OCI-LY3 (cell line): ENCODE results near the gene FMN1.

ENCODE experiments used
- H2AFZ ChIP-seq: fragments of 200-600, 300-600 bp; shearing (Covaris generic); 2 replicates; pipeline ENCODE4 v1.6.0; 2014; ENCODE audit warnings: antibody characterized with exemption, low read depth, low read length
- H3K27ac ChIP-seq: fragments of 200-600, 300-600 bp; sonication (generic); 2 replicates; pipeline ENCODE4 v1.5.1; 2014; ENCODE audit warnings: mild to moderate bottlenecking, low read length, moderate library complexity, mixed read lengths
- H3K27me3 ChIP-seq: fragments of 200-600, 300-600 bp; sonication (generic); 2 replicates; pipeline ENCODE4 v1.6.1; 2014; ENCODE audit warnings: low read depth, low read length, mixed read lengths
- H3K36me3 ChIP-seq: fragments of 200-600, 300-600 bp; sonication (generic); replicated peaks from 2 replicates; pipeline ENCODE3; 2014; ENCODE audit warnings: low read depth, low read length, mixed read lengths
- H3K4me1 ChIP-seq: fragments of 300-600, 200-600 bp; sonication (generic); 2 replicates; pipeline ENCODE4 v1.6.1; 2014; ENCODE audit warnings: low read length, mixed read lengths
- H3K4me2 ChIP-seq: fragments of 200-600, 300-600 bp; sonication (generic); 2 replicates; pipeline ENCODE4 v1.6.1; 2014; ENCODE audit warnings: low read length, mixed read lengths
- H3K4me3 ChIP-seq: fragments of 300-600, 200-600 bp; sonication (generic); 2 replicates; pipeline ENCODE4 v1.5.1; 2014; ENCODE audit warnings: antibody characterized with exemption, mild to moderate bottlenecking, low read length, moderate library complexity
- H3K79me2 ChIP-seq: fragments of 300-600, 200-600 bp; shearing (Covaris generic); 2 replicates; pipeline ENCODE4 v1.6.1; 2014; ENCODE audit warnings: mild to moderate bottlenecking, low read length, mixed read lengths
- H3K9ac ChIP-seq: fragments of 300-600, 200-600 bp; shearing (Covaris generic); 2 replicates; pipeline ENCODE4 v1.6.0; 2014; ENCODE audit warnings: mild to moderate bottlenecking, low read length, moderate library complexity
- H3K9me3 ChIP-seq: fragments of 200-600, 300-600 bp; shearing (Covaris generic); 2 replicates; pipeline ENCODE4 v1.6.1; 2014; ENCODE audit warnings: low read length, mixed read lengths; ENCODE audit not compliant: insufficient read depth
- H4K20me1 ChIP-seq: fragments of 200-600, 300-600 bp; sonication (generic); 2 replicates; pipeline ENCODE4 v1.6.1; 2016; ENCODE audit warnings: low read length, mixed read lengths; ENCODE audit not compliant: insufficient read depth
- EZH2phosphoT487 ChIP-seq: fragments of 200-600 bp; shearing (Covaris generic); IDR thresholded peaks from 2 replicates; pipeline ENCODE4 v1.6.1; 2018; ENCODE audit warnings: antibody characterized with exemption, mixed run types, low read depth
- TF ChIP-seq, protein P1 (sequence below): fragments of 200-600, 300-600 bp; sonication (generic); IDR thresholded peaks from 2 replicates; pipeline ENCODE4 v1.5.1; 2014; ENCODE audit warnings: antibody characterized with exemption, low read length, low read depth

Gene FMN1

DNA sequence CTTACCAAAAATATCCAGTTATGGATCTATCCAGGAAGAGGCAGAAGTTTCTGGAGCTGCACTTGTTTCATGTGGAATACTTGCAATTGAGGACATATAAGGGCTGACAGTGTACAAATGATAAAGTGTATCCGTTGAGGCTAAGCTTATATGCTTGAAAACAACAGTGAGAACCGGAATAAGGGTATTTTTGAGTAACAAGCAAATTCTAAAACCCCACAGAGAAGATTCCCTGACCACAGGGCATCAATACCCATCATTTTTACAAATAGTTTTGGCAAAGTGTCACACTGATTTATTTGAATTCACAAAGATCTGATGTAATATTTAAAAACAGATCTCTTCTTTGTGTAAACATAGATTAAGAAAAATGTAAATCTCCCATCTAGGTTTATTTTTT, 208.4 kb downstream of the FMN1 start:
- TF ChIP-seq, protein P1, sequence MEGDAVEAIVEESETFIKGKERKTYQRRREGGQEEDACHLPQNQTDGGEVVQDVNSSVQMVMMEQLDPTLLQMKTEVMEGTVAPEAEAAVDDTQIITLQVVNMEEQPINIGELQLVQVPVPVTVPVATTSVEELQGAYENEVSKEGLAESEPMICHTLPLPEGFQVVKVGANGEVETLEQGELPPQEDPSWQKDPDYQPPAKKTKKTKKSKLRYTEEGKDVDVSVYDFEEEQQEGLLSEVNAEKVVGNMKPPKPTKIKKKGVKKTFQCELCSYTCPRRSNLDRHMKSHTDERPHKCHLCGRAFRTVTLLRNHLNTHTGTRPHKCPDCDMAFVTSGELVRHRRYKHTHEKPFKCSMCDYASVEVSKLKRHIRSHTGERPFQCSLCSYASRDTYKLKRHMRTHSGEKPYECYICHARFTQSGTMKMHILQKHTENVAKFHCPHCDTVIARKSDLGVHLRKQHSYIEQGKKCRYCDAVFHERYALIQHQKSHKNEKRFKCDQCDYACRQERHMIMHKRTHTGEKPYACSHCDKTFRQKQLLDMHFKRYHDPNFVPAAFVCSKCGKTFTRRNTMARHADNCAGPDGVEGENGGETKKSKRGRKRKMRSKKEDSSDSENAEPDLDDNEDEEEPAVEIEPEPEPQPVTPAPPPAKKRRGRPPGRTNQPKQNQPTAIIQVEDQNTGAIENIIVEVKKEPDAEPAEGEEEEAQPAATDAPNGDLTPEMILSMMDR = no peak
- no peak for TF ChIP-seq EZH2phosphoT487
- Histone ChIP-seq H3K27ac (no peak overlapping the region), H3K4me1 (peaks cover 9% of the 10 kb centered on the region), H3K9me3 (peaks cover 8% of the 10 kb centered on the region; the same call in 1 of the 2 replicates), H3K27me3 (peaks cover 13% of the 10 kb centered on the region), H2AFZ (no peak overlapping the region), H3K79me2 (no peaks in the 10 kb centered on the region), H3K4me2 (no peak overlapping the region), H3K4me3 (no peak overlapping the region), H3K36me3 (no peaks in the 10 kb centered on the region), H3K9ac (no peak overlapping the region), H4K20me1 (no peaks in the 10 kb centered on the region)

DNA sequence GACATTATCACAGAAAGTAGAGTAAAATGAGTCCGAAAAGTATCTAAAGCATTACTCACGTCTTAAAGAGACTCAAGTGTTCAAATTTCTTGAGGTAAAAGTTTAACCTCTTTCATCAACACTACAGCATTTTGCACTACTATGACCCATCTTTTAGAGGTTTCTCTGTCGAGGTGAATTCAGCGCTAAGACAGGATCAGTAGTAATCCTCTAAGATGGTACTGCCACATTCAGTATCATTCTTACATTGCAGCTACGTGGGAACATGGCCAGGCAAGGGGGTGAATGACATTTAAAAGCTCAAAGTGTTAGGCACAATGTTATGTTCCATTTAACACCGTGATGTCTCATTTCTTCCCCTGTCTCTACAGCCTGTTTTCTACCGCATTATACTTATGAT, 210.8 kb downstream of the FMN1 start:
- Histone ChIP-seq H3K79me2 (no peaks in the 10 kb centered on the region), H3K27me3 (peaks cover 15% of the 10 kb centered on the region), H3K4me3 (no peak overlapping the region), H3K36me3 (no peaks in the 10 kb centered on the region), H3K27ac (no peak overlapping the region), H4K20me1 (no peaks in the 10 kb centered on the region), H3K9me3 (no peaks in the 10 kb centered on the region), H3K4me1 (peaks cover 9% of the 10 kb centered on the region), H3K9ac (no peak overlapping the region), H2AFZ (no peak overlapping the region), H3K4me2 (no peak overlapping the region)
- TF ChIP-seq, protein P1 = no peak
- no peak for TF ChIP-seq EZH2phosphoT487

DNA sequence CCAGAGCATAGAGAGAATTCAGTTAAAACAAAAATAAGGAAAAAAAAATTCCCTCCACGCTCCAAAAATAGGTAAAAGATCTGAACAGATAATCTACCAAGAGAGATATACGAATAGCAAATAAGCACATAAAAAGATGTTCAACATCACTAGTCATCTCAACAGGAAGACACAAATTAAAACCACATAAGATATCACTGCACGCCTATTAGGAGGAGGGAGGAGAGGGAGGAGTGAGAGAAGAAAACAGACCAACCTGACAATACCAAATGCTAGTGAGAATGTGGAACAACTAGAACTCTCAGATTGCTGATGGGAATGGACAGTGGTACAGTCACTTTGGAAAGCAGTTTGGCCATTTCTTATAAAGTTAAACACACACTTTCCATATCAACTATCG, 212.5 kb downstream of the FMN1 start:
- TF ChIP-seq, protein P1 = no peak
- TF ChIP-seq EZH2phosphoT487 = no peak
- Histone ChIP-seq H4K20me1 (no peaks in the 10 kb centered on the region), H3K9me3 (no peaks in the 10 kb centered on the region), H3K4me3 (no peak overlapping the region), H2AFZ (no peak overlapping the region), H3K79me2 (no peaks in the 10 kb centered on the region), H3K36me3 (no peaks in the 10 kb centered on the region), H3K9ac (no peak overlapping the region), H3K27ac (no peak overlapping the region), H3K4me2 (no peak overlapping the region), H3K4me1 (no peaks in the 10 kb centered on the region), H3K27me3 (peaks cover 24% of the 10 kb centered on the region)

DNA sequence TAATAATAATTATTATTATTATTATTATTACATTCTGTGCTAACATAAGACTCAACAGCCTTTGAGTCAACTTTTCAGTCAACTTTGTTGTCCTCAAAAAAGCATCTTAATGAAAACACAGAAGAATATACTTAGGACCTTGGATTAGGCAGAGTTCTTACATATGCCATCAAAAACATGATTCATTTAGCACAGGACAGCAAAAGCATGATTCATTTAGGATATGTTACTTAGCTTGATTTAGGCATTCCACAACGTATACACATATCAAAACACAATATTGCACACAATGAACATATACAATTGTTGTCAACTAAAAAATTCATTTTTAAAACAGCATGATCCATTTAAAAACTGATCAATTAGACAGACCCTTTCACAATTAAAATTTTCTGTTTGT, 213.0 kb downstream of the FMN1 start:
- Histone ChIP-seq H3K27ac (no peak overlapping the region), H3K4me3 (no peak overlapping the region), H3K27me3 (peaks cover 27% of the 10 kb centered on the region), H3K9ac (no peak overlapping the region), H3K79me2 (no peaks in the 10 kb centered on the region), H3K4me2 (no peak overlapping the region), H3K4me1 (no peaks in the 10 kb centered on the region), H4K20me1 (no peaks in the 10 kb centered on the region), H3K36me3 (no peaks in the 10 kb centered on the region), H2AFZ (no peak overlapping the region), H3K9me3 (no peaks in the 10 kb centered on the region)
- TF ChIP-seq EZH2phosphoT487 = no peak
- TF ChIP-seq, protein P1 = no peak
